Spleen (tissue), 7 donors: Measurements from ENCODE around the gene PPP1R12B.

ENCODE experiments used
- CTCF ChIP-seq, 11 experiments: fragments of 200-600 bp in 7 of 11; fragments of 450-650 bp in 4 of 11; sonication (generic) in 4 of 11; IDR thresholded peaks in 8 of 11; conservative IDR thresholded peaks in 3 of 11; 1 replicate in 7 of 11; 2 replicates in 4 of 11; pipeline versions ENCODE4 v1.4.0 to v1.8.0; 2016 to 2021; ENCODE audit warnings: antibody characterized with exemption in 11 of 11, inconsistent platforms in 4 of 11, mild to moderate bottlenecking in 1 of 11
- POLR2A ChIP-seq, 3 donors: fragments of 450-650 bp; IDR thresholded peaks; one replicate each; pipeline ENCODE4 v1.5.1; 2017; ENCODE audit warnings: antibody characterized with exemption in 3 of 3, mild to moderate bottlenecking in 1 of 3
- donor health status: DM: no; HTN: no; CAD: no; lungs with moderate emphysema.
- donor health status: DM: no; HTN: no; CAD: no.
- donor health status: DM: no; HTN: no; CAD: no.

- no peak for TF ChIP-seq CTCF (IDR thresholded peaks at IDR 0.05 in 8 of 11, conservative IDR thresholded peaks at IDR 0.05 in 3 of 11)
- TF ChIP-seq POLR2A (IDR thresholded peaks at IDR 0.05), result no peak
These were observed 28.5 kb upstream of the PPP1R12B start for GRCh38 chr1:202320081-202320405.
